Measurements from ENCODE around the gene NPIPB6.

The NPIPB6 gene

DNA sequence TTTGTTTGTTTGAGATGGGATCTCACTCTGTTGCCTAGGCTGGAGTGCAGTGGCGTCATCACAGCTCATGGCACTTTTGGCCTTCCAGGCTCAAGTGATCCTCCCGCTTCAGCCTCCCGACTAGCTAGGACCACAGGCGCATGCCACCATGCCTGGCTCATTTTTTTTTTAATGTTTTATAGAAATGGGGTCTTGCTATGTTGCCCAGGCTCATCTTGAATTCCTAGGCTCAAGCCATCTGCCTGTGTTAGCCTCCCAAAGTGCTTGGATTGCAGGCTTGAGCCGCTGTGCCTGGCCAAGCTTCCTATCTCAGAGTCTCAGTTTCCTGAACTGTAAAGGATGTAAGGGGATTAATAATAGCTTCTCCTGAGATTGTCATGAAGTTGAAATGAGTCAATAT lies 63.0 kb downstream of the NPIPB6 start:
- no peak for DNase-seq (ENCODE audit: low read depth in 4 of 4, low spot score in 1 of 4)

DNA sequence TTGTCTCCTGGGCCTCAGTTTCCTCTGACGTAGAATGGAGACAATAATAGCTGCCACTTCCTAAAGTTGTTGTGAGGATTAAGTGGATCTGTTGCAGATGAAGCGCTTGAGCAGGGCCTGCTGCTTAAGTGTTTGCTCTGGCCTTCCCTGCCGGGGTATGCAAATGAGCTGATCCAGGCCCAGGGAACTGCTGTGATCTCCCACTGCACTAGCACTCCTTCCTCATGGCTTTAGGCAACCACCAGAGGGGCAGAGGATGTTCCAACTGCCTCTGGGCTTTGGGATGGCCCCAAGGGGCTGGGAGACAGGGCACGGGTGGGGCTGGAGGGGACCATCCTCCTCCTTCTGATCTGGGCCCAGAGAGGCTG lies 64.8 kb downstream of the NPIPB6 start:
- DNase-seq (ENCODE audit: low read depth in 4 of 4, low spot score in 1 of 4) = no peak

DNA sequence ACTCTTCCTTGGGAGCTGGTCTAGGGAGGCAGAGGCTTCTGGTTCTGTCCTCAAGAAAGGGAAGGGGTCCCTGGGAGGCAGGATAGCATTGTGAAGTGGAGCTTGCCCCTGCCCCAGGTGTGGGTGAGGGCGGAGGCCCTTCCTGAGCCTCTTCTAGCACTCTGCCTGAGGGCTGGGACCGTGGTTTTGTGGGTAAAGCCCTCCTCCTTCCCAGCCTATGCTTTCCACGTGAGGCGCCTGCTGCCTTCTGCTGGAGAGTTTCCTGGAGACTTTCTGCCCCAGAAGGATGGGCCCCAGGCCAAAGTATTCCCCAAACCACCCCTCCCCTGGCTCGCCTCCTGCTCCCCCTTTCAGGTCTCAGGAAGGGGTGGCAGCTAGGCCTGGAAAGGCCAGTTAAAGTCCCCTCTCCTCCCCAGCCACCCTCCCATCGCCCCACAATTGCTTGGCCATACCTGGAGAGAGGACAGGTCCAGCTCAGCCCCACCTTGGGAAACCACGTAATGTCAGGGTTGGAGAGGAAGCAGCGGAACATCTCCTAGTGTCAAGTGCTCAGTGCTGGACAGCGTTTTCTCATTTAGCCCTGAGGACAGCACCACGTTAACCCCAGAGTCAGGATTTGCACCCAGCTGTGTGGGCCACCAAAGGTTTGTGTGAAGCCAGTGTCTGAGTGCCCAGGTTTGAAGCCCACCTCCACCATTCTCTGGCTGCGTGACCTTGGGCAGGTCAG lies 65.4 kb downstream of the NPIPB6 start:
- no peak for DNase-seq (ENCODE audit: low read depth in 4 of 4, low spot score in 1 of 4)

DNA sequence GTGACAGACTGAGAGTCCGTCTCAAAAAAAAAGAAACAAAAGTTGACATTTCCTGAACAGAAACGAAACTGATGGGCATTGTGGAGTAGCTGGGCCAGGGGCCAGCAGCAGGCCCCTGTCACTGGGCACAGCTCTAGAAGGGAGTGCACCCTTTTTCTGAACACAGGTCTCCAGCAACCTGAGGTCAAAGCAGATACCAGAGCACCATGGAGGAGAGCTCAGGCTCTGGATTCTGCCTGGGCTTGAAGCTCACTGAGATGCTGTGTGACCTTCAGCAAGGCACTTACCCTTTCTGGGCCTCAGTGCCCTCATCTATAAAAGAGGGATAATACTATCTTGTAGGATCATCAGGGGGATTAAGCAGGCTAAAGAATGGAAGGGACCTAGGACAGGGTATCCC lies 66.0 kb downstream of the NPIPB6 start:
- no peak for DNase-seq (ENCODE audit: low read depth in 4 of 4, low spot score in 1 of 4)

DNA sequence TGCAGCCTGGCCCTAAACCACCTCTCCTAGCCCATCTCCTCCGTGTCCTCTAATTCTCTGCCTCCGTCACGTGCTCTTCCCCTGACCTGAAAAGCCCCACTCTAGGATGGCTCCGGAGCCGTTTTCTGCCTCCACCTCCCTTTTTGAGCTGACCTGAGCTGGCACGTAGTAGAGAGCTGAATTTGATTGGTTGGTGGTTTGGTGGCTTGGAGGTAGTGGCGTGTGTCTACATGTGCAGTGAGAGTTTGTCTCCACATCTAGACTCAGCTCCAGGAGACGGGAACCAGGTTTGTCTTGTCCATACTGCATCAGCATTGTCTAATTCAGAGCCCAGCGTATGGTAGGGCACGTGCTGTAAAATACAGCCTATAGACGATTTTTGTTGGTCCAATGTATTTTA lies 68.0 kb downstream of the NPIPB6 start:
- DNase-seq (ENCODE audit: low read depth in 4 of 4, low spot score in 1 of 4) = no peak

DNA sequence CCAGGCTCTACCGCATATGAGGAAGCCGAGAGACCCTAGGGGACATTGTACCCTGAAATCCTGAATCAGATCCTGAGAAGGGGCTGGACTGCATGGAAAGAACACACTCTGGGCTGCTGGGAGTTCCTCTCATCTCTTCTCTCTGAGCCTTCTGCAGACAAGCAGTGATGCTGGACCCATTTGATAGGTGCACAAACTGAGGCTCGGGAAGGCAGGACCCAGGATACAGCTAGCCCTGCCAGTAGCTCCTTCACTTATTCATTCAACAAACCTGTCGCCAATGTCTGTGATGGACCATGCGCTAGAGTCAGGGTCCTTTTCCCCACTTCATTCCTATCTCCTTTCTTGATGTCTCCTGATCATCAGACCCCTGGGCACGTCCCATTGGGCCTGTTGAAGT lies 69.1 kb downstream of the NPIPB6 start:
- no peak for DNase-seq (ENCODE audit: low read depth in 4 of 4, low spot score in 1 of 4)

DNA sequence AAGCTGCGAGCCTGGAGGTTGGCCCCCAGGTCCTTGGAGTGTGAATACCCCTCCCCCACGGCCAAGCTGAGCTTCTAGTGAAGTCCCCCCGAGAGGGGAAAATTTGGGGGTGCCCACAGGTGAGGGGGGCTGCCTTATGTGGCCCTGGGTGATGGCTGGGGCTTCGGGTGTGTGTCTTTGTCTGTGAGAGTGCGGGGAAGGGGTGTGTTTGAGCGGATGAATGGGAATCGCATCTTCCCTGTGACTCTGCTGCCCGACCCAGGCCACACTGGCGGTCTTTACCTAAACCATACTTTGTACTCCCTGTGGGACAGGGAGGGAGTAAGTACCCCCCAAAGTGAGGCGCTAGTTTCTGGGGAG lies 69.7 kb downstream of the NPIPB6 start:
- no peak for DNase-seq (ENCODE audit: low read depth in 4 of 4, low spot score in 1 of 4)

DNA sequence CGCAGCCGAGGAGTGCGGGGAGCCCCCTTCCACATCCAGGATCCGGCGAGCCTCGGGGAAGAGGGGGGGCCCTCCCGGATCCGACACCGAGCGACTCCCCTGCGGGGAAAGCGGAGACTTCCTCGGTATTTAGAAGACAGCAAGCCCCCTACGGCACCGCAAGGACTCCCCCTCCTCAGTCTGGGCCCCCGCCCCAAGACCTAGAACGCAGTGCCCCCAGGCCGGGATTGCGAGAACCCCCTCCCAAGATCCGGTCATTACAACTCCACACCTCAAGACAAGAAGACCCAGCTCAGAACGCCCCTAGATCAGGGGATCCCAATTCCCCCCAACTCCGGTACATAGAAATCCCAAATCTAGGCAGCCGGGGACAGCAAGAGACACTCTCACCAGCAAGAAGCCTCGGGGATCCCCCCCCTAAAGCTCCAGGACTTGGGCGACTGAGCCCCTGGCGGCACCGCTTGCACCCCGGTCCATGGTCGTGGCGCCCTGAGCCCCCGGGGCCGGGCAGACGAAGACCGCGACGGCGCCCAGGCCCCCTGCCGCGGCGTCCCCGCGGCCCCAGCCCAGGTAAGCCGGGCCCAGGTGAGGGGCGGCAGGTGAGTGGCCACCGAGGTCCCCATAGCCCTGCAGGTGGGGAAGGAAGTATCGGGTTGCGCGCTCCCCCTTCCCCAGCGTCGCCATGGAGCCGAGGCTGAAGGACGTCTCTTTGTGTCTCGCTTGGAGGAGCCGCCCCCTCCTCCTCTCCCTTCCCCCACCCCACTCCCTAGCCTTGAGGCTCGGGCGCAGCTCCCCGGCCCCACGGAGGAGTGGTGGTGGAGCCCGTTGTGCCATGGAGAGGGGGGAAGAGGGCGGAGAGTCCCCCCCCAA lies 70.3 kb downstream of the NPIPB6 start:
- DNase-seq (ENCODE audit: low read depth in 4 of 4, low spot score in 1 of 4) = no peak
